ENCODE measurements around the gene KANSL1L.
A peak's percentile ranks its signal among the peaks of the same experiment; 100 is the strongest.
"Not testable (repeated sequence)": the region's sequence is repeated elsewhere in the genome, so short reads cannot be mapped to it uniquely, and the experiment has no call there.

KANSL1L gene

DNA sequence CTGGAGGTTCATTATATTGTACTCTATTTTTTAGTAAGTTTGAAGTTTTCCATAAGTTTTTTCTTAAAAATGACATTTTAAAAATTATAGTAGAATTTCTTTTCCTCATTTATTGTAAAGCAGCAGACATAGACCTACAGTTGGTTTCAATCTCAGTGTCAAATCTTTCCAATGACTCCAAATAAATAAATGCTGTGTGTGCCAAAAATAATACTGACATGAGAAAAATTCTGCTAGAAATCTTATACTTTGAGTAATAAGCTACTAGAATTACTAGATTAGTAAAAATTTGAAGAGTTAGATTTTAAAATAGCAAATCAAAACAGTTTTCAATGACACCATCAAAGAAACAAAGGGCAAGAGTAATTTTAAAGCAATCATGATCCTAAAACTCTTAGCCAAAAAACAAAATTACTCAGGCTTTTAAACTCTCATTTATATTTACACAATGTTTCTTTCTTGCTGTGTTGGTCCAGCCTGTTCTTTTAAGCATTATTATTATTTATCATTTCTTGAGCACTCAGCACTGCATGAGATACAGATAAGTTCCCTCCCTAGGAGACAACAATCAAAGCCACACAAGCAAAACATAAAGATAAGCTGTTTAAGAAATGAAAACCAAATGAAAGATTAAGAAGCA, 8.3 kb upstream of the KANSL1L start:
- no peak for DNase-seq (ENCODE audit: low read depth)

GRCh38 chr2:210177769-210178168, 6.6 kb upstream of the KANSL1L start:
- DNase-seq (ENCODE audit: low read depth) = no peak

GRCh38 chr2:210177115-210177514, 5.9 kb upstream of the KANSL1L start:
- DNase-seq (ENCODE audit: low read depth) = not testable (repeated sequence)

GRCh38 chr2:210174086-210174485, 2.9 kb upstream of the KANSL1L start:
- DNase-seq (ENCODE audit: low read depth) = no peak

DNA sequence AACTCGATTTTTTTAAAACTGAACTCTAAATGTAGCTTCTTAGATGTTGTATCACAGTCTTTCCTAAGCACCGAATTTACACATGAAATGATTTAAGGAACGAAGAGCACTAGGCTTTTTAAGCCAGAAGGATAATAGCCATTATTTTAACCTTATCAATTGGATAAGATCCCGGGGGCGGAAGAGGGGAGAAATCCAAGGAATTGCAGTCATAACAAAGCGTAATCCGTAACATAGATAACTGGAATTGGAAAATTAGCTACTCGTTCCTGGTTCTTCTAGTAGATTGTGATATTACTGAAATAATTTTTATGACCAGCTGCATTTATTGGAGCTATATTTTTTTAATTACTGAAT, 988 bp upstream of the KANSL1L start:
- DNase-seq (ENCODE audit: low read depth) = no peak

DNA sequence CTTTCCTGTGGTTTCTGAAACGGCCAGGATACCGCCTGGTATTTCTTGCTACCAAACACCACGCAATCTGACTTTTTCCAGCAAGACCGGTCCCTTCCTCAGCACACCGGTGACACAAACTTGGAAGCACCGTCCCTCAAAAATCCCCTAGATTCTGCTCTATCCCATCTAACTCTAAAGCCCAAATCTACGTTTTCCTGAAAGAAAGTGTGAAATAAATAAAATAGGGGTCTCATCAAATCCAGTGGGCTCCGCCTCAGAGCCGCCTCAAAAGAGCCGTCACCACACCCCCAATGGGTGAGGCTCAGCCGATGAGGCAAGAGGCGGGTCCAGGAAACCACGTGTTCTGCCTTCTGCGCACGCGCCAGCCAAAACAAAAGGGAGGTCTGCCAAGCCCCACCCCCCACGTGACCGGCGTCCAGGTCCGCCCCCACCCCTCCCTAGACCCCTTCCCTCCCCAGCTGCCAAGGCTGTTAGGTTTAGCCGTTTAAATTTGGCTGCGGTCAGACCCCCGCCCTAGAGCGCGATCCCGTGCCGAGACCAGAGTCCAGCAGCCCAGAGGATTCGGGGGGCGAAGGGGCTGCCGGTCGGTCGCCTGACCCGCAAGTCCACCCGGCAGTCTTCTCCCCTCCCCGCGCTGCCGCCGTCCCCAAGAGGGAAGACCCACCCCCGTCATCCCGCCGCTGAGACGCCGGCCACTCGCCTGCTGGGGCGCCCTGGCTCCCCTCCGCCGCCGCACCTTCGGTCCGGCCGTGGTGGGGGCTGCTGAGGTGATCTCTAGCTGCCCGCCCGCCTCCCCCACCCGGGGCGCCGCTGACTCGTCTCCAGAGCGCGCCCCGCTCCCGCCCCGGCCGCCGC, 534 bp downstream of the KANSL1L start:
- DNase-seq (ENCODE audit: low read depth) = peak; percentile 94

- DNase-seq (ENCODE audit: low read depth) = no peak
These were observed 1.1 kb downstream of the KANSL1L start for GRCh38 chr2:210170196-210170445.

GRCh38 chr2:210169516-210170195, 1.6 kb downstream of the KANSL1L start:
- DNase-seq (ENCODE audit: low read depth) = peak; percentile 76

DNA sequence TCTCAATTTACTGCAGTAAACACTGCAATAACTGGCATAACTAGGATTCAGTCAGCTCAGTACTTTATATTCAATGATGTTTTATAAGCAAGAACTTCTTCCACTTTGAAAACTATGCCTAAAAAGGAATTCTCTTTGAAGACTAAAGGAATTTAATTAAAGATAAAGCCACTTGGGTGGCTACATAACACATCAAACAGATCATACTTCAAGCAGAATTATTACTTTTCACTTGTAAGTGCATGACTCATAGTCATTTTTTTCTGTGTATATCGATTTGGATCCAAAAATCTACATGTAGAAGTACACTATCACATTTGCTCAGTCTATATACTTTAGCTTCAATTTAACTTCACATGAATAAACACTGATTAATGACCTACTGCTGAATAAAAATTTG, 4.0 kb downstream of the KANSL1L start:
- no peak for DNase-seq (ENCODE audit: low read depth)

- peak; percentile 3 for DNase-seq (ENCODE audit: low read depth)
These were observed 8.6 kb downstream of the KANSL1L start for GRCh38 chr2:210162466-210163124.

- DNase-seq (ENCODE audit: low read depth) = no peak
These were observed 12.2 kb downstream of the KANSL1L start for GRCh38 chr2:210159059-210159458.

GRCh38 chr2:210158236-210158635, 13.0 kb downstream of the KANSL1L start:
- no peak for DNase-seq (ENCODE audit: low read depth)

- no peak for DNase-seq (ENCODE audit: low read depth)
These were observed 13.7 kb downstream of the KANSL1L start for GRCh38 chr2:210157526-210157925.

DNA sequence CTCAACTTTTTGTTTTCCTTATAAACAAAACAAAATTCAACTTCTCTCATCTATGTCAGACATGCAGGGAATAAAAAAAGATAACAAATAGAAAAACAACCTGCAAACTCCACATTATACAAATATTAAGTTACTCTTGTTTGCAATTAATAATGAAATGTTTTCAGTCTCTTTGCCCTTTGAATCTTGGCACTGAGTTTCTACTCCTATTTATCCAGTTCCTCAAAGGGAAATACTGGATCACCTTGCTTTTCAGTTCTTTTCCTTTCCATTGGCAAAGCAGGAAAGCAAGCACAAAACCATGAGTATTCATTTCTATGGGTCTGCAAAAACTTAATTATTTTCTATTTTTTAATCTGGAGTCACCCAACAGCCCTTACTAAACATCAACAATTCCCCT, 23.6 kb downstream of the KANSL1L start:
- no peak for DNase-seq (ENCODE audit: low read depth)

DNA sequence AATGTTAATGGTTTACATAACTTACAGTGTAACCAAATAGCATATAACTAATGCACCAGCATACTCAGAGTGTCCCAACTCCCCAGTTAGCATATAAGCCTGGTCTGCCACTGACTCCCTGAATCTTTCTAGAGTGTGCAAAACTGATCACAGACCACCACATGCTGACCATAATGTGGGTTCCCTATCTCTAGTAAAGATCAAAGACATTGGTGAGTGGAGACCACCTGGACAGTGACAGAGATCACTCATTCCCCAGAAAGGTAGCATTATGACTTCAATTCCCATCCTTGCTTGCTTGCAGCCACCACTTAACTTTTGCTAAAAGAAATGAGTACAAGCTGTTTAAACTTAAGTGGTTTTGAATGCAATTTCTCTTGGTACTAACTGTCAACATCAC, 39.0 kb downstream of the KANSL1L start:
- DNase-seq (ENCODE audit: low read depth) = no peak

DNA sequence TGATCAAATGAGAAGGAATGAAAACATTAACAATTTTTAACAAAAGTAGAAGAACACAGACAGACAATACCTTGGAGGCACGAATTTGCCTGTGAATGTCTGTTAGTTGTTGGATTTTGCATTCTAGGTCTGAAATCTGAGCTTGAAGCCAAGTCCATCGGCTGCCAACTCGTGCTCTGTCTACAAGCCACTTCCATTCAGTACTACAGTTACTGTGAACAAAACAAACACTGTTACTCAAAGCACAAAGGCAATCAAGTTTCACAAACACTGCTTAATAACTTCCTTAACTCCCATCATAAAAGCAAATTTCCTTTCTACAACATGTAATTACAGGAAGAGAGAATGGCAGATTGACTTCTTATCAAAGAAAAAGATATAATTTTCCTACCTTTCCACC, 42.2 kb downstream of the KANSL1L start:
- DNase-seq (ENCODE audit: low read depth) = peak; percentile 2

DNA sequence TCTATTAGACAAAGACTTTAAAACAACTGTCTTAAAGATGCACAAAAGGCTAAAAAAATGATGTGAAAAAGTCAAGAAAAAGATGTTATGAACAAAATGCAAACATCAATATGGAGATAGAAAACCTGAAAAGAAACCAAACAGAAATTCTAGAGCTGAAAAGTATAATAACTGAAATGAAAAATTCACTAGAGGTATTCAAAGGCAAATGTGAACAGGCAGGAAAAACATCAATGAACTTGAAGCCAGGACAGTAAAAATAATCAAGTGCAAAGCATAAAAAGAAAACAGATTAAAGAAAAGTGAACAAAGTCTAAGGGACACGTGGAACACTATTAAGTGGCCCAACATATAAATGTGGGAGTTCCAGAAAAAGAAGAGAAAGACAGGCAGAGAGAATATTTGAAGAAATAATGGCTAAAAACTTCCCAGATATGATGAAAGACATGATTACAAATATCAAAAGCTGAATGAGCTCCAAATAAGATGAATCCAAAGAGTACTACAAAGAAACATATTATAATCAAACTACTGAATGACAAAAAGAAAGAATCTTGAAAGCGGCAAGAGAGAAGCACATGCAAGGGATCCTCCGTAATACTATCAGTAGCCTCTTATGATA, 57.5 kb downstream of the KANSL1L start:
- DNase-seq (ENCODE audit: low read depth) = no peak

DNA sequence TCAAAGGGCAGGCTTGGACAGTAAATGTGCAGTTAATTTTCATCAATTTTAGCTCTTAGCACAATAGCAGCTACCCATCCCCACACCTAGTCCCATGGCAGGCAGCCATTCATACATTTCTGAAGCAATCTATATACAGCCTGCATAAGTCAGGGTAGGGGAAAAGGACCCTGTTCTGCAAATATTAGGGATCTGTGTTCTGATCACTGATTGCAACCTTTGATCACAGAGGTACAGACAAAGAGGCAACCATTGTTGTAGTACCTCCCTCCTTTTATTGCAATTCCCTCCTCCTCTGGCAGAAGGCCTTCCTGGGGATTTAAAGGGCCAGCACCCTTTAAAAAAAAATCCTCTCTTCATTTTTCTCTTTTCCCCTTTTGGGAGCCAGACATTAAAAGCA, 58.3 kb downstream of the KANSL1L start:
- DNase-seq (ENCODE audit: low read depth) = no peak

- no peak for DNase-seq (ENCODE audit: low read depth)
These were observed 71.3 kb downstream of the KANSL1L start for GRCh38 chr2:210099940-210100339.

DNA sequence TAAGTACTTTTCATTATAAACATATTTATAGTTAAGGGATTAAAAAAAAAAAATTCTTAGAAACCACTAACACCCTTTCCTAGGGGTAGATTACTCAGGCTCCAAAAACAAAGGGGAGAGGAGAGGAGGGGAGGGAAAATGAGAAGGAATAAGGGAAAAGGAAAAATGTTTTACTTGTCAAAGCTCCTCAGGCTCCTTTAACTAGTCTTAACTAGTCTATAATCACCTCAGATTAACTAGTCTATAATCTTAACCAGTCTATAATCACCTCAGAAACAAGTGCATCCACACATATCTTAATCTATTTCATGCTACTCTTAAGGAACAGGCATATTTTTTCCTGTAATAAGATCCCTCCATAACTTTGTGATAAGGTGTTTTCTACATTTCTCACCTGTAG, 76.4 kb downstream of the KANSL1L start:
- no peak for DNase-seq (ENCODE audit: low read depth)

DNA sequence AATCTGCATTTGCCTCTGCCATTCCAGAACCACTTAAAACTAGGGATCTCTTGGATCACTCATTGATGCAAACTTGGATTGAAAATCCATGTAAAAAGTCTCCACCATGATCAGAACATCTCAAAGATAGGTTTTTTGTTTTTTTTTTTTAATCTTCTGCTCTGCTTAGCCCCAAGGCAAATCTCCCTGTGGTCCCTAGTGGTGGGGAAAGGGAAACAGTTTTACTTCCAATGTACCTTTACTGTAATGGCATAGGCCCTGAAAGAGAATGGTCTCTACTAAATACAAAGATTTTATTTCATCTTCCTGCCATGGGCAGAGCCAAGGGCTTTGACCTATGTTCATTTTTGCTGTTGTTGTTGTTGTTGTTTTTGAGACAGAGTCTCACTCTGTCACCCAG, 78.4 kb downstream of the KANSL1L start:
- DNase-seq (ENCODE audit: low read depth) = no peak

DNA sequence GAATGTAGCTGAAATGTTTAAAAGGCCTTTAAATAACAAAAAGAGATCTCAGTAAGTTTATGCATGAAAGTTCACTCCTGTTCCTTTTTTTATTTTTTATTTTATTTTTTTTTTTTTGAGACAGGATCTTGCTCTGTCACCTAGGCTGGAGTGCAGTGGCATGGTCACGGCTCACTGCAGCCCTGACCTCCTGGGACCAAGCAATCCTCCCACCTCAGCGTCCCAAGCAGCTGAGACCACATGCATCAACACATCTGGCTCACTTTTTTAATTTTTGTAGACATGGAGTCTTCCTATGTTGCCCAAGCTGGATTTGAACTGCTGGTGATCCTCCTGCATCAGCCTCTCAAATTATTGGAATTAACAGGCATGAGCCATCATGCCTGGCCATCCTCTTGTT, 84.3 kb downstream of the KANSL1L start:
- no peak for DNase-seq (ENCODE audit: low read depth)

DNA sequence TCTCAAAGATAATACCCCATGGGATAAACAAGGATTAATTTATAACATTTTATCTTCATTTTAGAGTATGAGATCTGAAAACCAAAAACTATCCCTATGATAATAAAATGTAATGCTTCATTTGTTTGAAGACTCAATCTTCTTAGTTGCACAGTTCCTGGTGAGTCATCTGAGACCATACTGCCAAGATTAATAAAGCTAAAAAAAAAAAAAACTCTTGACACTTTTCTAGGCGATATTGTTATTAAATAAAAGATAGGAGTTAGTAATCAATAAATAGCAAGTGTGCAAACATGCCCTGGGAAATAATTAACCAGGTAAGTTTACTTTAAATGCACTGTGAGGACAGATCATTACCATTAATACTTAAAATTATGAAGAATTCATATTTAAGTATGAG, 84.9 kb downstream of the KANSL1L start:
- no peak for DNase-seq (ENCODE audit: low read depth)
